HepG2 (cell line): ENCODE measurements around the gene UTP15. TPM values are rescaled to one million over a fixed set of nuclear protein-coding genes. Genes with fewer than 3 reads are reported as not detected.

Source experiments
- ARHGAP35 ChIP-seq: sonication (generic); formaldehyde crosslinking; IDR thresholded peaks from 2 replicates; pipeline ENCODE4 v1.9.0; 2022; ENCODE audit warnings: mild to moderate bottlenecking, inconsistent platforms, moderate library complexity, missing genetic modification reagents, borderline replicate concordance
- CREBL2 ChIP-seq: sonication (generic); formaldehyde crosslinking; IDR thresholded peaks from 2 replicates; pipeline ENCODE4 v1.8.1; 2023; ENCODE audit warnings: missing genetic modification reagents, mild to moderate bottlenecking, borderline replicate concordance
- E2F2 ChIP-seq: sonication (generic); formaldehyde crosslinking; IDR thresholded peaks from 2 replicates; pipeline ENCODE4 v1.4.0; 2020; ENCODE audit warnings: missing genetic modification reagents, borderline replicate concordance
- HOMEZ ChIP-seq: IDR thresholded peaks from 2 replicates; pipeline ENCODE4 v1.6.1; 2016; ENCODE audit warnings: low read depth
- JARID2 ChIP-seq: sonication (generic); formaldehyde crosslinking; IDR thresholded peaks from 2 replicates; pipeline ENCODE4 v1.8.1; 2023; ENCODE audit warnings: missing genetic modification reagents, inconsistent platforms; ENCODE audit not compliant: insufficient replicate concordance
- MED13 ChIP-seq: sonication (generic); formaldehyde crosslinking; IDR thresholded peaks from 2 replicates; pipeline ENCODE4 v1.5.0; 2020; ENCODE audit warnings: missing genetic modification reagents
- MLX ChIP-seq: IDR thresholded peaks from 2 replicates; pipeline ENCODE4 v1.6.1; 2016
- NFRKB ChIP-seq: fragments of 450-650 bp; IDR thresholded peaks from 2 replicates; pipeline ENCODE4 v1.6.1; 2017
- PHF8 ChIP-seq: sonication (generic); formaldehyde crosslinking; IDR thresholded peaks from 2 replicates; pipeline ENCODE4 v1.5.0; 2020; ENCODE audit warnings: missing genetic modification reagents
- PLRG1 ChIP-seq: fragments of 450-650 bp; conservative IDR thresholded peaks from 2 replicates; pipeline ENCODE4 v1.6.1; 2016
- RBAK ChIP-seq: sonication (generic); formaldehyde crosslinking; IDR thresholded peaks from 2 replicates; pipeline ENCODE4 v1.5.1; 2020; ENCODE audit warnings: mild to moderate bottlenecking, missing genetic modification reagents
- U2AF1 ChIP-seq: fragments of 200-400 bp; formaldehyde crosslinking; optimal IDR thresholded peaks from 2 replicates; pipeline ENCODE3; 2017; ENCODE audit warnings: mild to moderate bottlenecking, low read depth, low read length
- ZBTB1 ChIP-seq: sonication (generic); formaldehyde crosslinking; IDR thresholded peaks from 2 replicates; pipeline ENCODE4 v1.4.0; 2020; ENCODE audit warnings: missing genetic modification reagents, borderline replicate concordance
- ZBTB14 ChIP-seq: sonication (generic); formaldehyde crosslinking; IDR thresholded peaks from 2 replicates; pipeline ENCODE4 v1.4.0; 2020; ENCODE audit warnings: missing genetic modification reagents
- ZFP90 ChIP-seq: sonication (generic); formaldehyde crosslinking; IDR thresholded peaks from 2 replicates; pipeline ENCODE4 v1.8.0; 2022; ENCODE audit warnings: missing genetic modification reagents, mild to moderate bottlenecking, inconsistent platforms, borderline replicate concordance
- ZIK1 ChIP-seq: sonication (generic); formaldehyde crosslinking; IDR thresholded peaks from 2 replicates; pipeline ENCODE4 v1.5.0; 2020; ENCODE audit warnings: mild to moderate bottlenecking, low read depth, missing genetic modification reagents, borderline replicate concordance
- ZNF780A ChIP-seq: sonication (generic); formaldehyde crosslinking; IDR thresholded peaks from 2 replicates; pipeline ENCODE4 v1.8.0; 2022; ENCODE audit warnings: mild to moderate bottlenecking, missing genetic modification reagents, moderate library complexity
- ZNF781 ChIP-seq: sonication (generic); formaldehyde crosslinking; IDR thresholded peaks from 2 replicates; pipeline ENCODE4 v1.5.1; 2020; ENCODE audit warnings: borderline replicate concordance, mild to moderate bottlenecking, missing genetic modification reagents; ENCODE audit errors: not compliant biosample characterization
- ZNF790 ChIP-seq: sonication (generic); formaldehyde crosslinking; IDR thresholded peaks from 2 replicates; pipeline ENCODE4 v1.8.0; 2022; ENCODE audit warnings: missing genetic modification reagents, mild to moderate bottlenecking, borderline replicate concordance
- polyA plus RNA-seq, 8 experiments: library from polyadenylated mRNA; depleted of rRNA in 3 of 8; stranded (reverse) in 7 of 8; unstranded in 1 of 8; fragments of >200 nt; fragmentation: Illumina TruSeq in 4 of 8; extraction: Trizol in 4 of 8; gene quantifications; 2 replicates each; pipeline versions ENCODE4 v1.2.1 to v1.2.3, GENCODE V29; 2011 to 2016; ENCODE audit warnings: low read depth in 4 of 8, missing spikeins in 1 of 8, mixed read lengths in 1 of 8; ENCODE audit not compliant: insufficient read depth in 1 of 8
- total RNA-seq, 5 experiments: library from RNA; depleted of rRNA; stranded (reverse); fragments of >200 nt; fragmentation: Illumina TruSeq; extraction: Trizol; gene quantifications; 2 replicates each; pipeline ENCODE4 v1.2.3, GENCODE V29; 2016; ENCODE audit warnings: low read depth in 1 of 5

The UTP15 gene
- total and polyA plus RNA-seq, 2 of the 13 experiments (the other 11 are each of a cell fraction or from before 2014, with no cell fraction given): 7.3 to 35.8 TPM

- TF ChIP-seq ZNF790 (CRISPR knock-in tag) (0 out of 2 replicates have a peak, but pooled peaks have one; percentile 62), MLX (CRISPR knock-in tag) (0 out of 2 replicates have a peak, but pooled peaks have one; percentile 38), E2F2 (CRISPR knock-in tag) (no peak; the same call in 1 of the 2 replicates), JARID2 (CRISPR knock-in tag) (no peak), ZBTB14 (CRISPR knock-in tag) (no peak), PHF8 (peak; percentile 90), ARHGAP35 (no peak), RBAK (CRISPR knock-in tag) (no peak), ZBTB1 (CRISPR knock-in tag) (no peak), ZNF780A (no peak), HOMEZ (CRISPR knock-in tag) (no peak), MED13 (CRISPR knock-in tag) (no peak), CREBL2 (no peak), NFRKB (no peak), ZFP90 (no peak), ZNF781 (CRISPR knock-in tag) (no peak), ZIK1 (CRISPR knock-in tag) (peak; percentile 34; the same call in 1 of the 2 replicates), PLRG1 (no peak), U2AF1 (no peak)
These were observed at the start of gene UTP15, which contains the start of gene ANKRA2 (continued) for GRCh38 chr5:73565139-73565968.
